ENCODE data around the gene DYSF. TPM values are rescaled to one million over a fixed set of nuclear protein-coding genes. Genes with fewer than 3 reads are reported as not detected.

The DYSF gene
- total RNA-seq, 1 experiment from 2014 or later, result 2.2 TPM

GRCh38 chr2:71674158-71674851 is 220.9 kb downstream of the DYSF start:
- no peak overlapping the region for H3K4me3 Mint-ChIP-seq (ENCODE audit: unreplicated experiment)
- intact Hi-C loops (cut with micrococcal nuclease; ENCODE audit: unreplicated experiment), result no loop called here
- Histone ChIP-seq H3K36me3 (ENCODE audit: control insufficient read depth, insufficient read depth, low read length) (no peaks in the 10 kb centered on the region), H3K9me3 (no peaks in the 10 kb centered on the region), H3K4me1 (no peaks in the 10 kb centered on the region), H3K27me3 (replicated peaks; ENCODE audit: control insufficient read depth, insufficient read depth, low read length) (no peaks in the 10 kb centered on the region), H3K4me3 (ENCODE audit: low read depth, low read length) (no peak overlapping the region)
- H3K27ac Mint-ChIP-seq (ENCODE audit: unreplicated experiment), result no peak overlapping the region
- CTCF ChIA-PET, result no interaction called here
- no peaks in the 10 kb centered on the region for H3K36me3 Mint-ChIP-seq (ENCODE audit: insufficient read depth, unreplicated experiment)
- H3K4me1 Mint-ChIP-seq (ENCODE audit: low read depth, unreplicated experiment), result no peaks in the 10 kb centered on the region
- no TSS peak for BruUV-seq (replicated peaks)
- H3K9me3 Mint-ChIP-seq (ENCODE audit: unreplicated experiment), result no peaks in the 10 kb centered on the region
- no peak for TF ChIP-seq CTCF (IDR thresholded peaks at IDR 0.05; ENCODE audit: insufficient read depth in 1 of 2, low read depth in 1 of 2, low read length in 1 of 2, severe bottlenecking in 1 of 2, unreplicated experiment in 1 of 2)
- H3K27me3 Mint-ChIP-seq (ENCODE audit: insufficient read depth, unreplicated experiment), result peaks cover 9% of the 10 kb centered on the region
- POLR2A ChIA-PET, result no interaction called here
- DNase-seq, result peak in 1 of 2 experiments; percentile 19

GRCh38 chr2:71675296-71675695 is 221.9 kb downstream of the DYSF start:
- no peak overlapping the region for H3K27ac Mint-ChIP-seq (ENCODE audit: unreplicated experiment)
- H3K27me3 Mint-ChIP-seq (ENCODE audit: insufficient read depth, unreplicated experiment), result peaks cover 9% of the 10 kb centered on the region
- H3K36me3 Mint-ChIP-seq (ENCODE audit: insufficient read depth, unreplicated experiment), result no peaks in the 10 kb centered on the region
- no peaks in the 10 kb centered on the region for H3K4me1 ChIP-seq
- POLR2A ChIA-PET, result interaction anchor here (0.6 kb wide), 1 partner anchor 115 kb away, joined by 3 read pairs; no protein-coding TSS in a partner anchor
- H3K36me3 ChIP-seq (ENCODE audit: control insufficient read depth, insufficient read depth, low read length), result no peaks in the 10 kb centered on the region
- intact Hi-C loops (cut with micrococcal nuclease; ENCODE audit: unreplicated experiment), result no loop called here
- no peaks in the 10 kb centered on the region for H3K27me3 ChIP-seq (replicated peaks; ENCODE audit: control insufficient read depth, insufficient read depth, low read length)
- TF ChIP-seq CTCF (IDR thresholded peaks at IDR 0.05; ENCODE audit: insufficient read depth in 1 of 2, low read depth in 1 of 2, low read length in 1 of 2, severe bottlenecking in 1 of 2, unreplicated experiment in 1 of 2), result no peak
- H3K9me3 Mint-ChIP-seq (ENCODE audit: unreplicated experiment), result no peaks in the 10 kb centered on the region
- H3K4me3 ChIP-seq (ENCODE audit: low read depth, low read length), result no peak overlapping the region
- CTCF ChIA-PET, result no interaction called here
- BruUV-seq (replicated peaks), result no TSS peak
- H3K4me3 Mint-ChIP-seq (ENCODE audit: unreplicated experiment), result no peak overlapping the region
- no peaks in the 10 kb centered on the region for H3K4me1 Mint-ChIP-seq (ENCODE audit: low read depth, unreplicated experiment)
- DNase-seq, result peak; percentile 17 to 33
- H3K9me3 ChIP-seq, result no peaks in the 10 kb centered on the region

- TF ChIP-seq CTCF (IDR thresholded peaks at IDR 0.05; ENCODE audit: insufficient read depth in 1 of 2, low read depth in 1 of 2, low read length in 1 of 2, severe bottlenecking in 1 of 2, unreplicated experiment in 1 of 2), result no peak
- no peak overlapping the region for H3K4me3 Mint-ChIP-seq (ENCODE audit: unreplicated experiment)
- peak in 1 of 2 experiments; percentile 14 for DNase-seq
- no peak overlapping the region for H3K27ac Mint-ChIP-seq (ENCODE audit: unreplicated experiment)
- Histone ChIP-seq H3K36me3 (ENCODE audit: control insufficient read depth, insufficient read depth, low read length) (no peaks in the 10 kb centered on the region), H3K4me1 (no peaks in the 10 kb centered on the region), H3K9me3 (no peaks in the 10 kb centered on the region), H3K27me3 (replicated peaks; ENCODE audit: control insufficient read depth, insufficient read depth, low read length) (no peaks in the 10 kb centered on the region), H3K4me3 (ENCODE audit: low read depth, low read length) (no peak overlapping the region)
- no peaks in the 10 kb centered on the region for H3K9me3 Mint-ChIP-seq (ENCODE audit: unreplicated experiment)
- no TSS peak for BruUV-seq (replicated peaks)
- intact Hi-C loops (cut with micrococcal nuclease; ENCODE audit: unreplicated experiment), result no loop called here
- no peaks in the 10 kb centered on the region for H3K36me3 Mint-ChIP-seq (ENCODE audit: insufficient read depth, unreplicated experiment)
- H3K4me1 Mint-ChIP-seq (ENCODE audit: low read depth, unreplicated experiment), result no peaks in the 10 kb centered on the region
- POLR2A ChIA-PET, result no interaction called here
- peaks cover 9% of the 10 kb centered on the region for H3K27me3 Mint-ChIP-seq (ENCODE audit: insufficient read depth, unreplicated experiment)
- CTCF ChIA-PET, result no interaction called here
These were observed 225.5 kb downstream of the DYSF start for GRCh38 chr2:71678874-71679273.

All from Caco-2 (cell line).